Measurements from ENCODE around the gene KIF1B.
"Not testable (repeated sequence)": the region's sequence is repeated elsewhere in the genome, so short reads cannot be mapped to it uniquely, and the experiment has no call there.

The KIF1B gene

GRCh38 chr1:10237157-10237539 is 26.8 kb downstream of the KIF1B start:
- no peak for DNase-seq (ENCODE audit: low read depth in 2 of 2)

GRCh38 chr1:10242135-10242534 is 31.8 kb downstream of the KIF1B start:
- no peak for DNase-seq (ENCODE audit: low read depth in 2 of 2)

GRCh38 chr1:10242811-10243210 is 32.4 kb downstream of the KIF1B start:
- no peak for DNase-seq (ENCODE audit: low read depth in 2 of 2)

- DNase-seq (ENCODE audit: low read depth in 2 of 2), result no peak
Observed at GRCh38 chr1:10245674-10246073, 35.3 kb downstream of the KIF1B start.

GRCh38 chr1:10249808-10250457 is 39.6 kb downstream of the KIF1B start:
- DNase-seq (ENCODE audit: low read depth in 2 of 2), result no peak

GRCh38 chr1:10250663-10251062 is 40.3 kb downstream of the KIF1B start:
- no peak for DNase-seq (ENCODE audit: low read depth in 2 of 2)

GRCh38 chr1:10251325-10252108 is 41.1 kb downstream of the KIF1B start:
- not testable (repeated sequence) for DNase-seq (ENCODE audit: low read depth in 2 of 2)

GRCh38 chr1:10252508-10252907 is 42.1 kb downstream of the KIF1B start:
- no peak for DNase-seq (ENCODE audit: low read depth in 2 of 2)

- DNase-seq (ENCODE audit: low read depth in 2 of 2), result no peak
Observed at GRCh38 chr1:10253149-10253548, 42.8 kb downstream of the KIF1B start.

GRCh38 chr1:10253755-10254154 is 43.4 kb downstream of the KIF1B start:
- DNase-seq (ENCODE audit: low read depth in 2 of 2), result no peak

GRCh38 chr1:10257851-10258250 is 47.5 kb downstream of the KIF1B start:
- no peak for DNase-seq (ENCODE audit: low read depth in 2 of 2)

GRCh38 chr1:10259547-10259946 is 49.2 kb downstream of the KIF1B start:
- not testable (repeated sequence) for DNase-seq (ENCODE audit: low read depth in 2 of 2)

- DNase-seq (ENCODE audit: low read depth in 2 of 2), result no peak
Observed at GRCh38 chr1:10263450-10264082, 53.2 kb downstream of the KIF1B start.

- DNase-seq (ENCODE audit: low read depth in 2 of 2), result no peak
Observed at GRCh38 chr1:10265027-10265426, 54.7 kb downstream of the KIF1B start.

GRCh38 chr1:10265900-10266299 is 55.5 kb downstream of the KIF1B start:
- no peak for DNase-seq (ENCODE audit: low read depth in 2 of 2)

- no peak for DNase-seq (ENCODE audit: low read depth in 2 of 2)
Observed at GRCh38 chr1:10267319-10267718, 56.9 kb downstream of the KIF1B start.

GRCh38 chr1:10267921-10268320 is 57.6 kb downstream of the KIF1B start:
- no peak for DNase-seq (ENCODE audit: low read depth in 2 of 2)

GRCh38 chr1:10271090-10271489 is 60.7 kb downstream of the KIF1B start:
- DNase-seq (ENCODE audit: low read depth in 2 of 2), result no peak

- DNase-seq (ENCODE audit: low read depth in 2 of 2), result no peak
Observed at GRCh38 chr1:10271869-10272268, 61.5 kb downstream of the KIF1B start.

- no peak for DNase-seq (ENCODE audit: low read depth in 2 of 2)
Observed at GRCh38 chr1:10272274-10272673, 61.9 kb downstream of the KIF1B start.

- DNase-seq (ENCODE audit: low read depth in 2 of 2), result no peak
Observed at GRCh38 chr1:10278880-10279279, 68.5 kb downstream of the KIF1B start.

GRCh38 chr1:10280439-10281350 is 70.3 kb downstream of the KIF1B start:
- no peak for DNase-seq (ENCODE audit: low read depth in 2 of 2)

Measured in stimulated activated CD4-positive, alpha-beta T cell treated with anti-CD3 and anti-CD28 coated beads, Interleukin-4, amount 100 ng/mL, for 48 hours (primary cell).